ENCODE measurements around the gene NR3C2. TPM values are rescaled to one million over a fixed set of nuclear protein-coding genes. Genes with fewer than 3 reads are reported as not detected.
"Not testable (repeated sequence)": the region's sequence is repeated elsewhere in the genome, so short reads cannot be mapped to it uniquely, and the experiment has no call there.

Gene NR3C2
- total RNA-seq, 2 donors from 2014 or later = 10.0 to 11.2 TPM

- no peak for DNase-seq (ENCODE audit: low spot score)
- intact Hi-C loops (cut with DNase I) = no loop called here
Measured at GRCh38 chr4:148101235-148101634, 341.0 kb downstream of the NR3C2 start.

GRCh38 chr4:148097801-148098200 is 344.4 kb downstream of the NR3C2 start:
- intact Hi-C loops (cut with DNase I) = no loop called here
- no peak for DNase-seq (ENCODE audit: low spot score)

- no peak for DNase-seq (ENCODE audit: low spot score)
- intact Hi-C loops (cut with DNase I) = no loop called here
Measured at GRCh38 chr4:148095346-148095923, 346.8 kb downstream of the NR3C2 start.

- intact Hi-C loops (cut with DNase I) = loop anchor here in 1 of 2 donors (5.0 kb wide), 1 partner anchor 1553 kb away; no protein-coding TSS in a partner anchor
- DNase-seq (ENCODE audit: low spot score) = no peak
Measured at GRCh38 chr4:148094149-148094548, 348.1 kb downstream of the NR3C2 start.

GRCh38 chr4:148093065-148093464 is 349.1 kb downstream of the NR3C2 start:
- intact Hi-C loops (cut with DNase I) = loop anchor here in 1 of 2 donors (5.0 kb wide), 1 partner anchor 1554 kb away; no protein-coding TSS in a partner anchor
- DNase-seq (ENCODE audit: low spot score) = no peak

GRCh38 chr4:148092316-148093014 is 349.7 kb downstream of the NR3C2 start:
- intact Hi-C loops (cut with DNase I) = loop anchor here in 1 of 2 donors (1.0 to 5.0 kb wide), 2 partner anchors 13 to 1555 kb away; no protein-coding TSS in a partner anchor
- peak; percentile 69 for DNase-seq (ENCODE audit: low spot score)

- intact Hi-C loops (cut with DNase I) = loop anchor here in 1 of 2 donors (1.0 to 5.0 kb wide), 2 partner anchors 13 to 1555 kb away; no protein-coding TSS in a partner anchor
- no peak for DNase-seq (ENCODE audit: low spot score)
Measured at GRCh38 chr4:148091896-148092295, 350.3 kb downstream of the NR3C2 start.

GRCh38 chr4:148090503-148091476 is 351.4 kb downstream of the NR3C2 start:
- intact Hi-C loops (cut with DNase I) = loop anchor here in 1 of 2 donors (5.0 kb wide), 1 partner anchor 1557 kb away; no protein-coding TSS in a partner anchor
- DNase-seq (ENCODE audit: low spot score) = peak; percentile 75

GRCh38 chr4:148090029-148090428 is 352.2 kb downstream of the NR3C2 start:
- no peak for DNase-seq (ENCODE audit: low spot score)
- intact Hi-C loops (cut with DNase I) = loop anchor here in 1 of 2 donors (5.0 kb wide), 1 partner anchor 1557 kb away; no protein-coding TSS in a partner anchor

GRCh38 chr4:148089624-148090023 is 352.6 kb downstream of the NR3C2 start:
- intact Hi-C loops (cut with DNase I) = loop anchor here in 1 of 2 donors (5.0 kb wide), 1 partner anchor 1558 kb away; no protein-coding TSS in a partner anchor
- peak; percentile 69 for DNase-seq (ENCODE audit: low spot score)

GRCh38 chr4:148083073-148083472 is 359.1 kb downstream of the NR3C2 start:
- intact Hi-C loops (cut with DNase I) = not testable (repeated sequence)
- peak; percentile 40 for DNase-seq (ENCODE audit: low spot score)

GRCh38 chr4:148081745-148082144 is 360.5 kb downstream of the NR3C2 start:
- intact Hi-C loops (cut with DNase I) = no loop called here

GRCh38 chr4:148081267-148081666 is 360.9 kb downstream of the NR3C2 start:
- intact Hi-C loops (cut with DNase I) = no loop called here
- no peak for DNase-seq (ENCODE audit: low spot score)

More at GRCh38 chr4:148081745-148082144, 360.5 kb downstream of the NR3C2 start:
- DNase-seq (ENCODE audit: low spot score) = no peak

GRCh38 chr4:148079961-148080360 is 362.3 kb downstream of the NR3C2 start:
- intact Hi-C loops (cut with DNase I) = no loop called here

GRCh38 chr4:148078061-148078460 is 364.2 kb downstream of the NR3C2 start:
- intact Hi-C loops (cut with DNase I) = no loop called here
- no peak for DNase-seq (ENCODE audit: low spot score)

More at GRCh38 chr4:148079961-148080360, 362.3 kb downstream of the NR3C2 start:
- DNase-seq (ENCODE audit: low spot score) = no peak

- no peak for DNase-seq (ENCODE audit: low spot score)
- intact Hi-C loops (cut with DNase I) = no loop called here
Measured at GRCh38 chr4:148077581-148077980, 364.6 kb downstream of the NR3C2 start.

GRCh38 chr4:148076964-148077363 is 365.2 kb downstream of the NR3C2 start:
- no peak for DNase-seq (ENCODE audit: low spot score)
- intact Hi-C loops (cut with DNase I) = no loop called here

- intact Hi-C loops (cut with DNase I) = no loop called here
- DNase-seq (ENCODE audit: low spot score) = no peak
Measured at GRCh38 chr4:148075438-148075837, 366.8 kb downstream of the NR3C2 start.

GRCh38 chr4:148074462-148074861 is 367.8 kb downstream of the NR3C2 start:
- intact Hi-C loops (cut with DNase I) = no loop called here
- no peak for DNase-seq (ENCODE audit: low spot score)
